ENCODE results near the gene GDF2.
A peak's percentile ranks its signal among the peaks of the same experiment; 100 is the strongest.

The GDF2 gene

GRCh38 chr10:47311932-47312662, 10.2 kb upstream of the GDF2 start:
- DNase-seq (ENCODE audit: low spot score) (peak; percentile 93), FAIRE-seq (no peak)

- FAIRE-seq, result no peak
- no peak for DNase-seq (ENCODE audit: low spot score)
Observed at GRCh38 chr10:47312663-47312995, 9.6 kb upstream of the GDF2 start.

- no peak for DNase-seq (ENCODE audit: low spot score)
- FAIRE-seq, result no peak
Observed at GRCh38 chr10:47314416-47314970, 7.8 kb upstream of the GDF2 start.

GRCh38 chr10:47315421-47315820, 6.8 kb upstream of the GDF2 start:
- no peak for FAIRE-seq
- no peak for DNase-seq (ENCODE audit: low spot score)

- FAIRE-seq (no peak), DNase-seq (ENCODE audit: low spot score) (no peak)
Observed at GRCh38 chr10:47316131-47316530, 6.1 kb upstream of the GDF2 start.

- FAIRE-seq (no peak), DNase-seq (ENCODE audit: low spot score) (no peak)
Observed at GRCh38 chr10:47317251-47317650, 5.0 kb upstream of the GDF2 start.

- FAIRE-seq, result no peak
- peak; percentile 40 for DNase-seq (ENCODE audit: low spot score)
Observed at GRCh38 chr10:47318706-47319105, 3.5 kb upstream of the GDF2 start.

GRCh38 chr10:47319784-47320183, 2.5 kb upstream of the GDF2 start:
- FAIRE-seq, result no peak
- no peak for DNase-seq (ENCODE audit: low spot score)

- no peak for FAIRE-seq
- no peak for DNase-seq (ENCODE audit: low spot score)
Observed at GRCh38 chr10:47320812-47321211, 1.4 kb upstream of the GDF2 start.

GRCh38 chr10:47321521-47322195, 596 bp upstream of the GDF2 start:
- FAIRE-seq (no peak), DNase-seq (ENCODE audit: low spot score) (no peak)

GRCh38 chr10:47323087-47323486, 833 bp downstream of the GDF2 start:
- DNase-seq (ENCODE audit: low spot score), result no peak
- no peak for FAIRE-seq

- no peak for DNase-seq (ENCODE audit: low spot score)
- no peak for FAIRE-seq
Observed at GRCh38 chr10:47323636-47324296, 1.5 kb downstream of the GDF2 start.

- no peak for FAIRE-seq
Observed at GRCh38 chr10:47325303-47326291, 3.3 kb downstream of the GDF2 start.

GRCh38 chr10:47326306-47326926, 4.2 kb downstream of the GDF2 start:
- FAIRE-seq (no peak), DNase-seq (ENCODE audit: low spot score) (no peak)

More at GRCh38 chr10:47325303-47326291, 3.3 kb downstream of the GDF2 start:
- no peak for DNase-seq (ENCODE audit: low spot score)

- FAIRE-seq, result no peak
Observed at GRCh38 chr10:47326927-47327330, 4.7 kb downstream of the GDF2 start.

GRCh38 chr10:47329855-47330254, 7.6 kb downstream of the GDF2 start:
- no peak for FAIRE-seq
- DNase-seq (ENCODE audit: low spot score), result no peak

More at GRCh38 chr10:47326927-47327330, 4.7 kb downstream of the GDF2 start:
- DNase-seq (ENCODE audit: low spot score), result no peak

GRCh38 chr10:47330366-47330765, 8.1 kb downstream of the GDF2 start:
- no peak for DNase-seq (ENCODE audit: low spot score)
- FAIRE-seq, result no peak

GRCh38 chr10:47330804-47331203, 8.6 kb downstream of the GDF2 start:
- DNase-seq (ENCODE audit: low spot score), result no peak
- FAIRE-seq, result no peak

- FAIRE-seq (no peak), DNase-seq (ENCODE audit: low spot score) (no peak)
Observed at GRCh38 chr10:47331491-47331890, 9.2 kb downstream of the GDF2 start.

- no peak for DNase-seq (ENCODE audit: low spot score)
Observed at GRCh38 chr10:47331954-47332353, 9.7 kb downstream of the GDF2 start.

GRCh38 chr10:47332371-47332770, 10.1 kb downstream of the GDF2 start:
- DNase-seq (ENCODE audit: low spot score), result no peak
- FAIRE-seq, result no peak

More at GRCh38 chr10:47331954-47332353, 9.7 kb downstream of the GDF2 start:
- FAIRE-seq, result no peak
